ENCODE measurements around the gene NFYC. TPM values are rescaled to one million over a fixed set of nuclear protein-coding genes. Genes with fewer than 3 reads are reported as not detected.
A peak's percentile ranks its signal among the peaks of the same experiment; 100 is the strongest.

NFYC gene
- total RNA-seq, 1 donor: 24.2 TPM

DNA sequence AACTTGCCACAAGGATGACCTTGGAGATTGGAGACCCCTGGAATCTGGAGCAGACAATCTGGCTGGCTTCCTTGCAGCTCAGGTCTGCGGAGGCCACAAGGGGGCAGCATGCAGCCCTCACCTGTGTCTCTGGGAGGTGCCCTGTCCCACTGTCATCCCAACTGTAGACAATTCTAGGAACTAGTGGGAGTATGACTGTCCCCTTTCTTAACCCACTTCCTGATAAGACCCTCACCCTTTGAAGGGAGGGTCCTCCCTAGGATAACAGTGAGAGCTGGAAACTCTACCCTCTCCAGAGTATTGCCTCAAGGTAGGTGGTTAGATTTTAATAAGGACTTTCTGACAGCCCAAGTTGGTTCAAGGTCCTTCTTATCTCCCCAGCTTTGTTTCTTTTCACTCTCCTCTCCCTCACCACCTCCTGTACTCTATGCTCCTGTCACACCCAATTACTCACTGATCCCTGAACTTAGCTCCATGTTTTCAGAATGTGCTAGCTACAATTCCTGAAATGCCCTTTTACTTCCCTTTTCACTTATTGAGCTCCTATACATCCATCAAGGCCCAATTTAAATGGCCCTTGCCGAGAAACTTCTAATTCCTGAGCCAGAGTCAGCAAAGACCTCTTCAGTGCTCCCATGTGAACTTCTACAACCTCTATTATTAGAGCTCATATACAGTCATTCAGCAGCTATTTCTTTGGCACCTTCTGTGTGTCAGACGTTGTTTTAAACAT lies 82.9 kb downstream of the NFYC start:
- Histone ChIP-seq H2AFZ (ENCODE audit: low read length) (no peak overlapping the region), H3K4me2 (ENCODE audit: insufficient read depth, low read length) (no peak overlapping the region), H3K4me1 (ENCODE audit: insufficient read depth, low read length) (no peaks in the 10 kb centered on the region), H4K20me1 (ENCODE audit: insufficient read depth, low read length) (no peaks in the 10 kb centered on the region), H3K27ac (ENCODE audit: low read depth, low read length) (no peak overlapping the region), H3K27me3 (ENCODE audit: insufficient read depth, low read length) (no peaks in the 10 kb centered on the region), H3K79me2 (ENCODE audit: insufficient read depth, low read length) (no peaks in the 10 kb centered on the region), H3K4me3 (ENCODE audit: insufficient read depth, low read length) (no peak overlapping the region), H3K36me3 (ENCODE audit: insufficient read depth, low read length) (peaks cover 7% of the 10 kb centered on the region), H3K9me3 (ENCODE audit: low read depth, low read length) (no peaks in the 10 kb centered on the region)
- peak; percentile 39 for DNase-seq (ENCODE audit: insufficient read length, low spot score, missing footprints)
- TF ChIP-seq CTCF (IDR thresholded peaks at IDR 0.05; ENCODE audit: extremely low read depth, low read depth, low read length): peak; percentile 74

DNA sequence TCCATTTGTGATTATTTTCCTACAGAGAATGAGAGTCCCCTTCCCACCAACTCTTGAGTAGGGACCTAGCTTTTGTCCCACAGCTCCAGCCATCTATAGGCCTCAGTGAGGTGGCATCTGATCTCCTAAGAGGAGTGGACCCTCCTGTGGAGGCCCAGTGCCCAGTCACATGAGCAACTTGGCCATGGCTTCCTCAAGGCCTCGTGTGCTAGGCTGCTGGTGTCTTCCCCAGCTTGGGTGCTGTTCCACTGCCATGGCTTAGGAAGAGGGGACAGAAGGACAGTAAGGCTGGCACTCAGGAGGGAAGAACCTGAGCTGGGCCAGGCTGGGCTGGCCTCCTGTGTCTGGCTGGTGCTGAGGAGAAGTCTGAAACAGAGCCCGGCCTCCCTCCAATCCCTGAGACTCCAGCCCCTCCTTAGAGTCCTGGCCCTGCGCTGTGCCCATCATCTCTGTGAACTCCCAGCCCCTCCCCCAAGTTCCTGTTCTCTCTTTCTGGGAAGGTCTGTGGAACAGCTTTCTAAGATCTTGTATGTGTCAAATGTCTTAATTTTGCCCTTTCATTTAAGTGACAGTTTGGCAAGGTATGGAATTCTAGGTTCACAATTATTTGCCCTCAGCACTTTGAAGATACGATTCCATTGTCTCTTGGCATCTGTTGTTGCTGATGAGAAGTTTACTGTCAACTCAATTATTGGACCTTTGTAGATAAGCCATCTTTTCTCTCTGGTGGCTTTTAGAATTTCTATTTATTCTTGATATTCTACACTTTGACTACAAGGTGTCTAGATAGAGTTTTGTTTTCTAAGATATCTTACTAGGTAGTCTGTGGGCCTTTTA lies 85.0 kb downstream of the NFYC start:
- TF ChIP-seq CTCF (IDR thresholded peaks at IDR 0.05; ENCODE audit: extremely low read depth, low read depth, low read length): no peak

GRCh38 chr1:40777224-40777970 lies 85.9 kb downstream of the NFYC start:
- TF ChIP-seq CTCF (IDR thresholded peaks at IDR 0.05; ENCODE audit: extremely low read depth, low read depth, low read length): no peak
- H4K20me1 ChIP-seq (ENCODE audit: insufficient read depth, low read length): no peaks in the 10 kb centered on the region
- H3K79me2 ChIP-seq (ENCODE audit: insufficient read depth, low read length): no peaks in the 10 kb centered on the region
- no peak overlapping the region for H3K27ac ChIP-seq (ENCODE audit: low read depth, low read length)
- H2AFZ ChIP-seq (ENCODE audit: low read length): no peak overlapping the region
- H3K4me1 ChIP-seq (ENCODE audit: insufficient read depth, low read length): no peaks in the 10 kb centered on the region
- H3K4me3 ChIP-seq (ENCODE audit: insufficient read depth, low read length): no peak overlapping the region
- H3K9me3 ChIP-seq (ENCODE audit: low read depth, low read length): no peaks in the 10 kb centered on the region
- peak; percentile 50 for DNase-seq (ENCODE audit: insufficient read length, low spot score, missing footprints)
- H3K36me3 ChIP-seq (ENCODE audit: insufficient read depth, low read length): no peaks in the 10 kb centered on the region
- H3K27me3 ChIP-seq (ENCODE audit: insufficient read depth, low read length): peaks cover 7% of the 10 kb centered on the region
- no peak overlapping the region for H3K4me2 ChIP-seq (ENCODE audit: insufficient read depth, low read length)

More for the DNA sequence above, 85.0 kb downstream of the NFYC start:
- no peaks in the 10 kb centered on the region for H4K20me1 ChIP-seq (ENCODE audit: insufficient read depth, low read length)
- H2AFZ ChIP-seq (ENCODE audit: low read length): no peak overlapping the region
- H3K27me3 ChIP-seq (ENCODE audit: insufficient read depth, low read length): no peaks in the 10 kb centered on the region
- no peaks in the 10 kb centered on the region for H3K36me3 ChIP-seq (ENCODE audit: insufficient read depth, low read length)
- peak; percentile 45 for DNase-seq (ENCODE audit: insufficient read length, low spot score, missing footprints)
- no peaks in the 10 kb centered on the region for H3K4me1 ChIP-seq (ENCODE audit: insufficient read depth, low read length)
- H3K27ac ChIP-seq (ENCODE audit: low read depth, low read length): no peak overlapping the region
- no peak overlapping the region for H3K4me2 ChIP-seq (ENCODE audit: insufficient read depth, low read length)
- H3K9me3 ChIP-seq (ENCODE audit: low read depth, low read length): no peaks in the 10 kb centered on the region
- H3K79me2 ChIP-seq (ENCODE audit: insufficient read depth, low read length): no peaks in the 10 kb centered on the region
- no peak overlapping the region for H3K4me3 ChIP-seq (ENCODE audit: insufficient read depth, low read length)
